Brain pericyte (primary cell): ENCODE measurements around the gene RARB.

Source experiments
- DNase-seq: peaks from one replicate; pipeline ENCODE4 v3.0.0-alpha.2; 2012; ENCODE audit warnings: low read depth, low spot score

RARB gene

DNA sequence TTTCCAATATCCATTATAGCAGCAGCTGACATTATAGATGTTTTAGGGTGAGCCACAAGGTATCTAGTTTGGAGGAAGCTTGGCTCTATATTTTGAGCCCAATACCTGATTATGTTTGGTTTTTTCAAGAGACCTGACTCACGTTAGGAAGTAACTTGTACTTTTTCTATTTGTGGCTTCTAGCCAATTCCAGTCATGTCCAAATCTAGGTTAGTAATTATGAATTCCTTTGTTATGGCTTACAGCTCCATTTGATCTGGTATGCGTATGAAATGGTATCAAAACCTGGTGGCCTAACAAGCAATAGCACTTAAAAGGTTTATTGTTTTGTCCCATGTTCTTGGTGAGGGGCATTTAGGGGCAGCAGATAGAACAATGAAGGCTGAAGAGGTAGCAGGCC lies 120.8 kb downstream of the RARB start:
- DNase-seq, result no peak

- no peak for DNase-seq
These were observed 124.2 kb downstream of the RARB start for GRCh38 chr3:25552251-25552650.

GRCh38 chr3:25554376-25554775 lies 126.3 kb downstream of the RARB start:
- no peak for DNase-seq

GRCh38 chr3:25555695-25556437 lies 127.8 kb downstream of the RARB start:
- DNase-seq, result no peak

GRCh38 chr3:25556447-25556846 lies 128.4 kb downstream of the RARB start:
- no peak for DNase-seq

DNA sequence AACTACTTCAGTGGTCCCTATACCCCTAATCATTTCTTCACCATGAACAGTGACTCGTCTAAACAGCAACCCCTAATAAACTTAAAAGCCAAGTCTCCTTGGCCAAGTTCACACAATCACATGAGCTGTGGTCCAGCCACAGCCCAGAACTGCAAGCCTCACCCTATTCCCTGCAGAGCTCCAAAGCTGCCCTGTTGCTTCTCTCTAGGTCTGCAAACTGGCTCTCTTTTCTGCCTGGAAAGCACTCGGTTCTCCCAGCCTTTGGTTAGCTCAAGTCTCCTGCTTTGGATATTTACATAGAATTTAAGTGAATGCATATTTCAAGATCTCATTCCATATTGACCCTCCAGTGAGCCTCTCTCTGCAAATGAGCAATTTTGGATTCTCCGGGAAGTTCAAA lies 129.6 kb downstream of the RARB start:
- no peak for DNase-seq

DNA sequence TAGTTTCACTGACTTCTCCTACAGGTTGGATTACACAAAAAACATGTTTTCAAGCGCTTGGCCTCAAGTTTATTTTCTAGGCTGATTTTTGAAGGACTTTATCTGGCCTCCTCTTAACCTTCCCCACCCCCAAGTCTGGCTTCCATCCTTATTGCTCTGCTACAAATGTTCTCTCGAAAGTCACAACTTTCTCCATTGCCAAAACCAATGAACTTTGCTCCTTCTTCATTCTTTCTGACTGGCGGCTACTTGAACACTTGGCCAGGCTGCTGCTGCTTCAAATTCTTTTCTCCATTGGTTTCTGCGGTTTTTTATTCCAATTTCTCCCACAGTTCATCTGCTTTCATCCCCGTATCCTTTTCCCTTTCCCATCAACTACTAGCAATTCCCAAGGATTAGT lies 130.1 kb downstream of the RARB start:
- DNase-seq, result no peak

DNA sequence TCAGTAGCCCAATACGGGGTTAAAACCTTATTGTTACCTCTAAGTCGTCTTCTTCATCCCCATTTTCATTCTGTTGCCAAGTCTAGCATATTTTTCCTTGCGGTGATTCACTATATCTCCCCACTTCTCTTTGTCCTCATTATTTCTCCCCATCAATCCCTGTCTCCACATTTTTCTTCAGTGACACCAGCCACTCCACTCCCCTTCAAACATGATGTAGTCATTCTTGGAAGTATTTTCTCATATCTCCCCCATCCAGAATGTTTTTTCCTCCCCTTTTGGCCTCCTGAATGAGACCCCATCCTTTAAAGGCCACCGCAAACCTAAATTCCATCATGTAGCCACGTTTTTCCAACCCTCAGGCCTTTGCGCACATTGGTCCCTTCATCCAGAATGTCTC lies 130.7 kb downstream of the RARB start:
- no peak for DNase-seq

DNA sequence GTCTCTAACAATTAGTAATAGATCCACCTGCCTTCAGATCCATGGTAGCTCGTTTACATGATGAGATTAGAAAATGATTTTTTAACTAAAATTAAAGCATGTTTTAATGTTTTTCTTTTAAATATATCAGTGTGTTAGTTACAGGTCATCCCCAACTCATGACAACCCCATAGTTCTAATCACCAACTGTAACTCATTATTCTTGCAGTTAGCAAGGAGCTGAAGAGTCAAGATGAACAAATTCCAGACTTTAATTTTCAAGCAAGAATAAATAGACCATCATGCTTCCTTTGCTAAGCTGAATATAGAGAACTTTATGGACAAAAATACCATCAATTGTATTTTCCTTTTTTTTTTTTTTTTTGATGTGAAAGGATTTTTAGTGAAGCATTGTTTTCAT lies 135.5 kb downstream of the RARB start:
- DNase-seq, result no peak

- DNase-seq, result no peak
These were observed 136.0 kb downstream of the RARB start for GRCh38 chr3:25564075-25564474.

GRCh38 chr3:25565807-25566206 lies 137.7 kb downstream of the RARB start:
- DNase-seq, result no peak

GRCh38 chr3:25566358-25566920 lies 138.4 kb downstream of the RARB start:
- DNase-seq, result no peak

GRCh38 chr3:25567388-25567787 lies 139.3 kb downstream of the RARB start:
- DNase-seq, result no peak

- DNase-seq, result no peak
These were observed 139.9 kb downstream of the RARB start for GRCh38 chr3:25567806-25568524.

- no peak for DNase-seq
These were observed 140.5 kb downstream of the RARB start for GRCh38 chr3:25568525-25569078.

- no peak for DNase-seq
These were observed 143.2 kb downstream of the RARB start for GRCh38 chr3:25571285-25571684.

DNA sequence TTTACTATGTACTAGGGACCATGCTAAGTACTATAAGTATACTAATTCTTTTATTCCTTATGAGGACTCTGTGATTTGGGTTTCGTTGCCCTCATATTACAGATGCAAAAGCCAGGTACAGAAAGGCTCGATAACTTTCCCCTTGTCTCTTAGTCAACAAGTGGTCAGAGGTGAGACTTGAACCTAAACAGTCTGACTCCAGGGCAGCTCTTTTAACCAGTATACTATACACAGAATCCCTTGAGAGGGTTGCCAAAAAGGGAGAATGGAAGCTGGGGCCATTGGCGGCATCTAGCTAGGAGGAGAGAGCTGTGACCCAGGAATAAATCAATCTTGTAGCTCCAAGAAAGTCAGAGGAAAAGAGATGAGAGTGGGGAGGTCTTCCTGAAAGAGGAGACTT lies 144.3 kb downstream of the RARB start:
- no peak for DNase-seq

DNA sequence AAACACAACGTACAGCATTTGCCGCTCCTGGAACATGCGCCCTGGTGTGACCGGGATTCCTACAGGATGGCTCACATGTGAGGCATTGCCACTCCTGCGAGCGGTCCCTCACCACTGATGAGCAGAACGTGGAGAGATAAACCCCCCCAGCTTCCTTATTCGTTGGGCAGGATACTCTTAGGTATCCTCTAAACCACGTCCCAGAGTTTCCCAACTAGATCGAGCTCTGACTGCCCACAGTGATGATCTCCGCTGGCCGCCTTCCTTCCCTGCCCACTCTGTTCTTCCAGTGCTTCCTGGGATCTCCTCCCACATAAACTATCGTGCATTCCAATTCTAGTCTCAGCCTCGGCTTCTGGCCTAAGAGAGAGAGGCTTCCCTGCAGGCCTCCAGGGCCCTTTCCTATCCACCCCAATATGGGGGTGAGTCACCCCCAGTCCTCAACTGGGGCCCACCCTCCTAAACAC lies 144.9 kb downstream of the RARB start:
- DNase-seq, result peak; percentile 26

GRCh38 chr3:25573386-25574171 lies 145.5 kb downstream of the RARB start:
- no peak for DNase-seq

GRCh38 chr3:25574172-25574765 lies 146.2 kb downstream of the RARB start:
- DNase-seq, result no peak

DNA sequence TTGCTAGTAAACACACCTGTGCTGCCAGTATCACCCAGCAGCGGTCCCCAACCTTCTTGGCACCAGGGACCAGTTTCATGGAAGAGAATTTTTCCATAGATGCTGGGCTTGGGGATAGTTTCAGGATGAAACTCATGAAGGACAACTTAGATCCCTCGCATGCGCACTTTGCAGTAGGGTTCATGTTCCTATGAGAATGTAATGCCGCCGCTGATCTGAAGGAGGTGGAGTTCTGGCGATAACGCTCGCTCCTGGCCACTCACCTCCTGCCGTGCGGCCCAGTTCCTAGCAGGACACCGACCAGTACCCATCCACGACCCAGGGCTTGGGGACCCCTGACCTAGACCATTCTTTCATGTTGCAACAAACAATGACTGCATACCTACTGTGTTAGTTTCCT lies 146.9 kb downstream of the RARB start:
- DNase-seq, result no peak
